ENCODE results near the gene BNC2.

DNA sequence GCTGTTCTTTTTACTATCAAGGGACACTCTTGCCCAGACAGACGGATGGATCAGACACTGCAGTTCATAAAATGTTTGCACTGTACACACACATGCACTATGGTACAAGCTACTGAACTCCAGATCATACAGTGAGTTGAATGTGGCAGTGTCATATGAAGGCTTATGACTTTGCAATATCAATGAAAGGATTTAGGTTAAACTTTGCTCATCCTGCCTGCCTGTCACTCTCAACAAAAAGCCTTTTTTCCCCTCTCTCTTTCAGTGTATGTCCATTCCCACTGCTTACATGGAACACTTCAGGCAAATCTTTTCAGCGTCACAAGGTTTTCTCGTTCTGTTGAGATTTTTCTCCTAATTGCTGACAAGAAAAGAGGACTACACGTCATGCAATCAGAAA, 97.4 kb downstream of the BNC2 start:
- TF ChIP-seq, protein P1, sequence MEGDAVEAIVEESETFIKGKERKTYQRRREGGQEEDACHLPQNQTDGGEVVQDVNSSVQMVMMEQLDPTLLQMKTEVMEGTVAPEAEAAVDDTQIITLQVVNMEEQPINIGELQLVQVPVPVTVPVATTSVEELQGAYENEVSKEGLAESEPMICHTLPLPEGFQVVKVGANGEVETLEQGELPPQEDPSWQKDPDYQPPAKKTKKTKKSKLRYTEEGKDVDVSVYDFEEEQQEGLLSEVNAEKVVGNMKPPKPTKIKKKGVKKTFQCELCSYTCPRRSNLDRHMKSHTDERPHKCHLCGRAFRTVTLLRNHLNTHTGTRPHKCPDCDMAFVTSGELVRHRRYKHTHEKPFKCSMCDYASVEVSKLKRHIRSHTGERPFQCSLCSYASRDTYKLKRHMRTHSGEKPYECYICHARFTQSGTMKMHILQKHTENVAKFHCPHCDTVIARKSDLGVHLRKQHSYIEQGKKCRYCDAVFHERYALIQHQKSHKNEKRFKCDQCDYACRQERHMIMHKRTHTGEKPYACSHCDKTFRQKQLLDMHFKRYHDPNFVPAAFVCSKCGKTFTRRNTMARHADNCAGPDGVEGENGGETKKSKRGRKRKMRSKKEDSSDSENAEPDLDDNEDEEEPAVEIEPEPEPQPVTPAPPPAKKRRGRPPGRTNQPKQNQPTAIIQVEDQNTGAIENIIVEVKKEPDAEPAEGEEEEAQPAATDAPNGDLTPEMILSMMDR (IDR thresholded peaks at IDR 0.05): no peak
- TF ChIP-seq EZH2 (IDR thresholded peaks at IDR 0.05): no peak
- no peak for TF ChIP-seq EZH2phosphoT487 (IDR thresholded peaks at IDR 0.05)
